Activated naive CD4-positive, alpha-beta T cell treated with anti-CD3 and anti-CD28 coated beads, Interleukin-2, amount 50 U/mL, for 24 hours (primary cell): Measurements from ENCODE around the gene ERN1.
"Not testable (repeated sequence)": the region's sequence is repeated elsewhere in the genome, so short reads cannot be mapped to it uniquely, and the experiment has no call there.

Experiments
- H3K27ac Mint-ChIP-seq: one replicate; pipeline ENCODE4 v1.8.0; 2021; ENCODE audit warnings: mild to moderate bottlenecking, mixed read lengths
- H3K27me3 Mint-ChIP-seq: one replicate; pipeline ENCODE4 v1.8.0; 2021; ENCODE audit warnings: mixed read lengths
- H3K36me3 Mint-ChIP-seq: one replicate; pipeline ENCODE4 v1.8.0; 2021; ENCODE audit warnings: mixed read lengths
- H3K4me1 Mint-ChIP-seq: one replicate; pipeline ENCODE4 v1.8.0; 2021; ENCODE audit warnings: mixed read lengths
- H3K4me3 Mint-ChIP-seq: one replicate; pipeline ENCODE4 v1.8.0; 2021; ENCODE audit warnings: mild to moderate bottlenecking, mixed read lengths
- H3K9me3 Mint-ChIP-seq: one replicate; pipeline ENCODE4 v1.8.0; 2021; ENCODE audit warnings: mixed read lengths

Gene ERN1

GRCh38 chr17:64032081-64032480 is 97.9 kb downstream of the ERN1 start:
- no peaks in the 10 kb centered on the region for H3K9me3 Mint-ChIP-seq
- H3K36me3 Mint-ChIP-seq: no peaks in the 10 kb centered on the region
- H3K4me3 Mint-ChIP-seq: no peak overlapping the region
- H3K27ac Mint-ChIP-seq: no peak overlapping the region
- H3K4me1 Mint-ChIP-seq: peaks cover 12% of the 10 kb centered on the region
- no peaks in the 10 kb centered on the region for H3K27me3 Mint-ChIP-seq

GRCh38 chr17:64028874-64029464 is 101.0 kb downstream of the ERN1 start:
- H3K9me3 Mint-ChIP-seq: no peaks in the 10 kb centered on the region
- H3K27ac Mint-ChIP-seq: no peak overlapping the region
- no peak overlapping the region for H3K4me3 Mint-ChIP-seq
- H3K27me3 Mint-ChIP-seq: no peaks in the 10 kb centered on the region
- no peaks in the 10 kb centered on the region for H3K36me3 Mint-ChIP-seq
- peaks cover 38% of the 10 kb centered on the region for H3K4me1 Mint-ChIP-seq

- Mint-ChIP-seq H3K27me3 (no peaks in the 10 kb centered on the region), H3K36me3 (no peaks in the 10 kb centered on the region), H3K4me1 (peaks cover 68% of the 10 kb centered on the region), H3K27ac (peak overlapping the region; percentile 76), H3K4me3 (peak overlapping the region; percentile 83), H3K9me3 (no peaks in the 10 kb centered on the region)
Observed at GRCh38 chr17:64025732-64026294, 104.1 kb downstream of the ERN1 start.

GRCh38 chr17:64024781-64025731 is 104.9 kb downstream of the ERN1 start:
- H3K27me3 Mint-ChIP-seq: no peaks in the 10 kb centered on the region
- H3K36me3 Mint-ChIP-seq: no peaks in the 10 kb centered on the region
- H3K4me3 Mint-ChIP-seq: peak overlapping the region; percentile 83
- peaks cover 68% of the 10 kb centered on the region for H3K4me1 Mint-ChIP-seq
- H3K9me3 Mint-ChIP-seq: no peaks in the 10 kb centered on the region
- peak overlapping the region; percentile 76 for H3K27ac Mint-ChIP-seq

- H3K36me3 Mint-ChIP-seq: no peaks in the 10 kb centered on the region
- H3K27me3 Mint-ChIP-seq: no peaks in the 10 kb centered on the region
- H3K4me1 Mint-ChIP-seq: peaks cover 68% of the 10 kb centered on the region
- H3K4me3 Mint-ChIP-seq: no peak overlapping the region
- peak overlapping the region; percentile 89 for H3K27ac Mint-ChIP-seq
- H3K9me3 Mint-ChIP-seq: no peaks in the 10 kb centered on the region
Observed at GRCh38 chr17:64024215-64024654, 105.7 kb downstream of the ERN1 start.

GRCh38 chr17:64022611-64023063 is 107.3 kb downstream of the ERN1 start:
- peaks cover 69% of the 10 kb centered on the region for H3K4me1 Mint-ChIP-seq
- peaks cover 2% of the 10 kb centered on the region for H3K36me3 Mint-ChIP-seq
- H3K4me3 Mint-ChIP-seq: peak overlapping the region; percentile 50

GRCh38 chr17:64020056-64020766 is 109.7 kb downstream of the ERN1 start, which contains the start of gene ICAM2:
Gene ICAM2 (minus strand): TSS chr17:64020633. CDS start chr17:64006691, 13,942 bp downstream.
- H3K36me3 Mint-ChIP-seq: peaks cover 4% of the 10 kb centered on the region
- H3K27me3 Mint-ChIP-seq: no peaks in the 10 kb centered on the region
- peak within 1 kb of the TSS; percentile 97 for H3K27ac Mint-ChIP-seq

More at GRCh38 chr17:64022611-64023063, 107.3 kb downstream of the ERN1 start:
- no peaks in the 10 kb centered on the region for H3K27me3 Mint-ChIP-seq
- H3K9me3 Mint-ChIP-seq: no peaks in the 10 kb centered on the region
- H3K27ac Mint-ChIP-seq: peak overlapping the region; percentile 97

GRCh38 chr17:64019551-64019961 is 110.4 kb downstream of the ERN1 start:
- H3K27ac Mint-ChIP-seq: peak overlapping the region; percentile 97
- H3K4me3 Mint-ChIP-seq: peak overlapping the region; percentile 96
- not testable (repeated sequence) for H3K9me3 Mint-ChIP-seq, H3K36me3 Mint-ChIP-seq, H3K27me3 Mint-ChIP-seq
- H3K4me1 Mint-ChIP-seq: peaks cover 74% of the 10 kb centered on the region

More at GRCh38 chr17:64020056-64020766, 109.7 kb downstream of the ERN1 start, which contains the start of gene ICAM2:
- Mint-ChIP-seq H3K4me3 (peak within 1 kb of the TSS; percentile 96), H3K9me3 (no peaks in the 10 kb centered on the region), H3K4me1 (peaks cover 74% of the 10 kb centered on the region)

- Mint-ChIP-seq H3K27ac (peak overlapping the region; percentile 96), H3K27me3 (no peaks in the 10 kb centered on the region), H3K9me3 (no peaks in the 10 kb centered on the region), H3K4me3 (peak overlapping the region; percentile 96), H3K4me1 (peaks cover 74% of the 10 kb centered on the region), H3K36me3 (peaks cover 6% of the 10 kb centered on the region)
Observed at GRCh38 chr17:64017381-64017980, 112.5 kb downstream of the ERN1 start.

GRCh38 chr17:64016974-64017373 is 113.0 kb downstream of the ERN1 start:
- H3K4me3 Mint-ChIP-seq: peak overlapping the region; percentile 80
- H3K27ac Mint-ChIP-seq: peak overlapping the region; percentile 75
- no peaks in the 10 kb centered on the region for H3K27me3 Mint-ChIP-seq
- H3K36me3 Mint-ChIP-seq: peaks cover 7% of the 10 kb centered on the region
- H3K9me3 Mint-ChIP-seq: no peaks in the 10 kb centered on the region
- H3K4me1 Mint-ChIP-seq: peaks cover 73% of the 10 kb centered on the region

- peaks cover 13% of the 10 kb centered on the region for H3K36me3 Mint-ChIP-seq
- peak overlapping the region; percentile 75 for H3K27ac Mint-ChIP-seq
- H3K9me3 Mint-ChIP-seq: no peaks in the 10 kb centered on the region
- peaks cover 73% of the 10 kb centered on the region for H3K4me1 Mint-ChIP-seq
- H3K4me3 Mint-ChIP-seq: peak overlapping the region; percentile 80
- no peaks in the 10 kb centered on the region for H3K27me3 Mint-ChIP-seq
Observed at GRCh38 chr17:64016231-64016784, 113.6 kb downstream of the ERN1 start.

- Mint-ChIP-seq H3K27me3 (no peaks in the 10 kb centered on the region), H3K9me3 (no peaks in the 10 kb centered on the region), H3K36me3 (peaks cover 17% of the 10 kb centered on the region), H3K4me1 (peaks cover 78% of the 10 kb centered on the region), H3K4me3 (peak overlapping the region; percentile 80), H3K27ac (peak overlapping the region; percentile 100)
Observed at GRCh38 chr17:64015447-64015846, 114.5 kb downstream of the ERN1 start.

GRCh38 chr17:64009571-64010402 is 120.2 kb downstream of the ERN1 start:
- Mint-ChIP-seq H3K4me1 (peaks cover 86% of the 10 kb centered on the region), H3K4me3 (peak overlapping the region; percentile 64), H3K36me3 (peaks cover 14% of the 10 kb centered on the region)

GRCh38 chr17:64008830-64009229 is 121.1 kb downstream of the ERN1 start:
- H3K27ac Mint-ChIP-seq: peak overlapping the region; percentile 46
- H3K4me1 Mint-ChIP-seq: peaks cover 77% of the 10 kb centered on the region
- H3K9me3 Mint-ChIP-seq: no peaks in the 10 kb centered on the region
- no peaks in the 10 kb centered on the region for H3K27me3 Mint-ChIP-seq
- no peak overlapping the region for H3K4me3 Mint-ChIP-seq
- peaks cover 14% of the 10 kb centered on the region for H3K36me3 Mint-ChIP-seq

More at GRCh38 chr17:64009571-64010402, 120.2 kb downstream of the ERN1 start:
- Mint-ChIP-seq H3K27ac (peak overlapping the region; percentile 85), H3K9me3 (no peaks in the 10 kb centered on the region), H3K27me3 (no peaks in the 10 kb centered on the region)
